Heart left ventricle (tissue), 13 donors: ENCODE results near the gene MS4A6A.

ENCODE experiments used
- POLR2A ChIP-seq, 2 donors: fragments of 450-650 bp; IDR thresholded peaks; one replicate each; pipeline ENCODE4 v1.6.1; 2017; ENCODE audit warnings: antibody characterized with exemption in 2 of 2, mild to moderate bottlenecking in 2 of 2, moderate library complexity in 2 of 2
- TF ChIP-seq, protein P1 (sequence below), 12 donors: fragments of 200-600 bp; sonication (generic) in 4 of 12; IDR thresholded peaks; one replicate each; pipeline versions ENCODE4 v1.5.0 to v1.8.0; 2018 to 2022; ENCODE audit warnings: antibody characterized with exemption in 12 of 12, mild to moderate bottlenecking in 5 of 12
- donor health status: ischemic (EF 13 %, LVEDD 7.1; RV severe dilation, severe dysfunction).
- donor health status: DM: no; HTN: yes; CAD: no.
- donor health status: DM: no; HTN: no; CAD: no.
- donor health status: ischemic (EF 25% LVEDD 6.9; RV normal size, moderate dysfunction).
- donor health status: ischemic (EF 25% LVEDD 5.7; RV mildly dilated, moderate dysfunction).
- donor health status: ischemic (EF 35%, LVEDD 5.7; RV mildly dilated, moderate dysfunction).
- donor health status: nonischemic (EF 11% LVEDD 7.7; RV severe dilation, severe dysfunction).
- donor health status: DM: yes; HTN: yes; CAD: no.
- donor health status: PGD.
- donor health status: ischemic (EF 29% LVEDD 5.4; RV normal size, mild dysfunction).
- donor health status: nonischemic (EF 23%, LVEDD 6.1; RV moderate dilation, normal function).

- TF ChIP-seq, protein P1, sequence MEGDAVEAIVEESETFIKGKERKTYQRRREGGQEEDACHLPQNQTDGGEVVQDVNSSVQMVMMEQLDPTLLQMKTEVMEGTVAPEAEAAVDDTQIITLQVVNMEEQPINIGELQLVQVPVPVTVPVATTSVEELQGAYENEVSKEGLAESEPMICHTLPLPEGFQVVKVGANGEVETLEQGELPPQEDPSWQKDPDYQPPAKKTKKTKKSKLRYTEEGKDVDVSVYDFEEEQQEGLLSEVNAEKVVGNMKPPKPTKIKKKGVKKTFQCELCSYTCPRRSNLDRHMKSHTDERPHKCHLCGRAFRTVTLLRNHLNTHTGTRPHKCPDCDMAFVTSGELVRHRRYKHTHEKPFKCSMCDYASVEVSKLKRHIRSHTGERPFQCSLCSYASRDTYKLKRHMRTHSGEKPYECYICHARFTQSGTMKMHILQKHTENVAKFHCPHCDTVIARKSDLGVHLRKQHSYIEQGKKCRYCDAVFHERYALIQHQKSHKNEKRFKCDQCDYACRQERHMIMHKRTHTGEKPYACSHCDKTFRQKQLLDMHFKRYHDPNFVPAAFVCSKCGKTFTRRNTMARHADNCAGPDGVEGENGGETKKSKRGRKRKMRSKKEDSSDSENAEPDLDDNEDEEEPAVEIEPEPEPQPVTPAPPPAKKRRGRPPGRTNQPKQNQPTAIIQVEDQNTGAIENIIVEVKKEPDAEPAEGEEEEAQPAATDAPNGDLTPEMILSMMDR (IDR thresholded peaks at IDR 0.05) = no peak
- TF ChIP-seq POLR2A (IDR thresholded peaks at IDR 0.05) = no peak
Measured at GRCh38 chr11:60133917-60134316, 49.0 kb downstream of the MS4A6A start.
